Stimulated activated CD8-positive, alpha-beta memory T cell treated with anti-CD3 and anti-CD28 coated beads, Interleukin-12 subunit alpha, Interleukin-12 subunit beta, amount 100 ng/mL, for 4 hours (primary cell): ENCODE results near the gene FAM24A.
"Not testable (repeated sequence)": the region's sequence is repeated elsewhere in the genome, so short reads cannot be mapped to it uniquely, and the experiment has no call there.

Experiments
- DNase-seq: peaks from one replicate; pipeline ENCODE4 v3.0.0-alpha.2; 2020; ENCODE audit warnings: low read depth

Gene FAM24A, protein sequence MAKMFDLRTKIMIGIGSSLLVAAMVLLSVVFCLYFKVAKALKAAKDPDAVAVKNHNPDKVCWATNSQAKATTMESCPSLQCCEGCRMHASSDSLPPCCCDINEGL

DNA sequence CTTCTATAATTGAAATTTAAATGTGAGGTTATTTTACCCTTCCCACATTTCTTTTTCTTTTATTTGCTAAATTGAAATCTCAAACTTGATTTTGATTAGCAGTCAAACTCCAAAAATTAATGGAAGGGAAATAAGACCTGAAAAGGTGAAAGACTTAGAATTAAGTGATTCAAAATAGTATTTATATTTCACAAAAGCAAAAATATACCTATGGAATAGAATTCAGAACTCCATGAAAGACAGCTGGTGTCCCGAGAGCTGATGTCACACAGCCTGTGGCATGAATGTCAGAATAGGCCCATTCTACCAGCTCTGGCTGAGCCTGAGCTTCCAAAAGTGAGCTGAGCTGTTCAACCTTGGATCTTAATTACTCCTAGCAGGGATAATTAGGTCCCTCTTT lies at the start of gene FAM24A:
TSS of gene FAM24A (plus strand) at position 301 of the 400 bp plus-strand sequence. CDS start 1,025 bp downstream, outside the sequence.
- DNase-seq, result no peak

DNA sequence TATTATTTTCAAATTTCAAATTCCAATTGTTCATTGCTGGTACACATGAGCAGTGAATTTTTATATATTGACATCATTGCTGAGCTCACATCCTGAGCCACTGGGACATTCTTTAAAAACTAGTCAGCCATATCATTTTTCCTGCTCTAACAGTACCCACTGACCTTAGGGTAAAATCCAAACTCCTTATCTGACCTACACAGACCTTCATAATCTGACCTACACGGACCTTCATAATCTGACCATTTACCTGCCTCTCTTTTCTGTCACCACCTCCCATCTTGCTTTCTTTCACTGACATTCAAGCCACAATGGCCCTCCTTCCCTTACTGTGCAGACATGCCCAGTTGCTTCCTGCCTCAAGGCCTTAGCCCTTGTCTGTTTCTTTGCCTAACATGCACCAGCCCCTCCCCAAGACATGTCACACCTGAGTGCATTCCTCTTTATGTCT lies 48.7 kb upstream of the FAM24A start:
- no peak for DNase-seq

DNA sequence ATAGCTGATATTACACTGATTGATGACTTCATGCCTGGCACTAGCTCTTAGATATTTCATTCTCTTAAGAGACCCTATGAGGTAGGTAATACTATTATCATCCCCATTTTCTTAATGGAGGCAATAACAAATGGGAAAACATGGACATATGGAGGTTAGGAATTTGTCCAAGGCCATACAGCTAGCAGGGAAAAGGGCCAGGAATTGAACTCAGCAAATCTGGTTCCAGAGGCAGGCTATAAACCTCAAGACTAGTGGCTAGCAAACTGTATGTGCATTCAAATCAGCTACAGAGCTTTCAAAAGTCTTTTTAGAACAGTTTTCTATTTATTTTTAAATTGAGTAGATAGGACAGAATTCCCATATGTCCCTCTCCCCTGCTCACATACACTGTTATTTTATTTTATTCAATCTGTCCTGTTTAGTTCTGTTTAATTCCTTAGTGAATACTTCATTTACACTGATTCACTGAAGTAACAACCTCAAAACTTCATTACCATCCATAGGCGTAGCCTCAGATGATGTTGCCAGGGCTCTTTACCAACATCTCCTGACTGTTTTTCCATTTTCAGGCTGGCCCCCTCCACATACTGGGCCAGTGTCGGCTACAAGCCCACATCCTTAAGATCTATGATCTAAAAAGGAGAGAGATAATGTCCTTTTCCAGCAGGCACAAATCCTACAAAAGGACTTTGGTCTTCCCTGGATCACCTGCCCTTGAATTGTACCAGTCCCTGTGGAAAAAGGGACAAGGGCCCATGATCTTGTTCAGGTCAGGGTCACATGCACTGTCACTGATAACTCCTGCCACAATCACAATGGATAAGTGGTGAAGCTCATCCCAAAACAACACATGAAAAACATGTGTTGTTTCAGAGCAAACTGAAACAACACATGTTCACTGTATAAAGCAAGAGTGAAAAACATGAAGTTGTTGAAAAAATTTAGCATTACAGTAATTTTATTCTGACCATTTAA lies 46.9 kb upstream of the FAM24A start:
- DNase-seq, result no peak

DNA sequence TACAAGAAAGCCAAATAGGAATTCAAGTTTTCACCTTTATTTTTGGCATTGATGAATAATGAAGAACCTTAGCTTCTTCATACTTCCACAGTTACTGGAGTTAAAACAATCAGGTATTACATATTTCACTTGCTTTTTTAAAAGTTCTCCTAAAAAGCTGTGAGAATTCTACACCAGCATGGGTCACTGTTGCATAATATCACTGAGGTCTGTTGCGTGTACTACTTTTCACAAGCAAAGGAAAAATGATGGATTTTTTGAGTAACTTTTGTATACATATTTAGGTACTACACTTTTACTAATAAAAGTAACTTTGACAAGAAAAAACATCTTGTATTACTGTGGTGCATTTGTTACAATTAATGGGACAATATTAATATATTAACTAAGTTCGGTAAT lies 46.2 kb upstream of the FAM24A start:
- DNase-seq, result no peak

DNA sequence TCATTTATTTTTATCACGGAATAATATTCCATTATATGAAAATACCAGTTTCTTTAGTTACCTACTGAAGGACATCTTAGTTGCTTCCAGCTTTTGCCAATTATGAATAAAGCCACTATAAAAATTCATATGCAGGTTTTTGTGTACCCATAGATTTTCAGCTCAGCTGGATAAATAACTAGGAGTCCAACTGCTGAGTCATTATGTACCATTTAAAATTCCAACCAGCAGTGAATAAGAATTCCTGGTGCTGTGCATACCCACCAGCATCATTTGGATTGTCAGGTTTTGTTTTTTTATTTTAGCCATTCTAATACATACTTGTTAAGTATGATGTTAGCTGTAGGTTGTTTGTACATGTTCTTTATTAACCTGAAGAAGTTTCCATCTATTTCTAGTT lies 45.5 kb upstream of the FAM24A start:
- no peak for DNase-seq

DNA sequence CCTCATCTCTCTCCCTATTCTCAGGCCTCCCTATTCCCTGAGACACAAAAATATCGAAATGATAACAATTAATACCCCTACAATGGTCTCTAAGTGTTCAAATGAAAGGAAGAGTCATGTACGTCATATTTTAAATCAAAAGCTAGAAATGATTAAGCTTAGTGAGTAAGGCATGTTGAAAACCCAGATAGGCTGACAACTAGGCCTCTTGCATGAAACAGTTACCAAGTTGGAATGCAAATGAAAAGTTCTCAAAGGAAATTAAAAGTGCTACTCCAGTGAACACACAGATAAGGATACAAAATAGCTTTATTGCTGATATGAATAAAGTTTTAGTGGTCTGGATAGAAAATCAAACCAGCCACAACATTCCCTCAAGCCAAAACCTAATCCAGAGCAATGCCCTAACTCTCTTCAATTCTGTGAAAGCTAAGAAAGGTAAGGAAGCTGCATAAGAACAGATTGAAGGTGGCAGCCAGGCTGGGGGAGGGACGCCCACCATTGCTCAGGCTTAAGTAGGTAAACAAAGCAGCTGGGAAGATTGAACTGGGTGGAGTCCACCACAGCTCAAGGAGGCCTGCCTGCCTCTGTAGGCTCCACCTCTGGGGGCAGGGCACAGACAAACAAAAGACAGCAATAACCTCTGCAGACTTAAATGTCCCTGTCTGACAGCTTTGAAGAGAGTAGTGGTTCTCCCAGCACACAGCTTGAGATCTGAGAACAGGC lies 43.5 kb upstream of the FAM24A start:
- not testable (repeated sequence) for DNase-seq

DNA sequence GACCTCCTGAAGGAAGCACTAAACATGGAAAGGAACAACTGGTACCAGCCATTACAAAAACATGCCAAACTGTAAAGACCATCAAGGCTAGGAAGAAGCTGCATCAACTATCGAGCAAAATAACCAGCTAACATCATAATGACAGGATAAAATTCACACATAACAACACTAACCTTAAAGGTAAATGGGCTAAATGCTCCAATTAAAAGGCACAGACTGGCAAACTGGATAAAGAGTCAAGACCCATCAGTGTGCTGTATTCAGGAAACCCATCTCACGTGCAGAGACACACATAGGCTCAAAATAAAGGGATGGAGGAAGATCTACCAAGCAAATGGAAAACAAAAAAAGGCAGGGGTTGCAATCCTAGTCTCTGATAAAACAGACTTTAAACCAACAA lies 41.6 kb upstream of the FAM24A start:
- DNase-seq, result not testable (repeated sequence)

DNA sequence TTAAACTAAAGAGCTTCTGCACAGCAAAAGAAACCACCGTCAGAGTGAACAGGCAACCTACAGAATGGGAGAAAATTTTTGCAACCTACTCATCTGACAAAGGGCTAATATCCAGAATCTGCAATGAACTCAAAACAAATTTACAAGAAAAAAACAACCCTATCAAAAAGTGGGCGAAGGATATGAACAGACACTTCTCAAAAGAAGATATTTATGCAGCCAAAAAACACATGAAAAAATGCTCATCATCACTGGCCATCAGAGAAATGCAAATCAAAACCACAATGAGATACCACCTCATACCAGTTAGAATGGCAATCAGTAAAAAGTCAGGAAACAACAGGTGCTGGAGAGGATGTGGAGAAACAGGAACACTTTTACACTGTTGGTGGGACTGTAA lies 38.5 kb upstream of the FAM24A start:
- not testable (repeated sequence) for DNase-seq

DNA sequence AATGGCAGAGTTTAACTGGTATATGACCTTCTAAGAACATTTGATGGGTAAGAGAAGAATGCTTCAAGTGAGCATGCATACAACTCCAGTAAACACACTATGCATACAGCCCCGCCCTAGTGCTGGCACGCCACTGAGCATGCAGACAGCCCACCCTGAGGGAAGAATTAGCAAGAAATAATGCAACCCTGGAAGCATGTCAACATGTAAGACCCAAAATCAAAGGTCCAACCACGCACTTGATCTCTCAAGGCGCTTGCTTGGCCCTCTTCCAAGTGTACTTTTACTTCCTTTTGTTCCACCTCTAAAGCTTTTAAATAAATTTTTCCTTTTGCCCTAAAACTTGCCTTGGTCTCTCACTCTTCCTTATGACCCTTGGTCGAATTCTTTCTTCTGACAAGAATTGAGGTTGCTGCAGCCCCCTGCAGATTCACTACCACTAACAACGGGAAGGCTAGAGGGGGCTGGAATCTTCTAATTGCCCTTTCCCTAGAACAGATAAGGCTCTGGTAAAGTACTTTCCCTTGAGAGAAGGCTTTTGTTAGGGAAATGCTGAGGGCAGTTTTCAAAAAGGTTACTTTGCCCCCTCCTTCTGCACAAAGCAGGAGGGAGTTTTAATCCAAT lies 34.5 kb upstream of the FAM24A start:
- no peak for DNase-seq

DNA sequence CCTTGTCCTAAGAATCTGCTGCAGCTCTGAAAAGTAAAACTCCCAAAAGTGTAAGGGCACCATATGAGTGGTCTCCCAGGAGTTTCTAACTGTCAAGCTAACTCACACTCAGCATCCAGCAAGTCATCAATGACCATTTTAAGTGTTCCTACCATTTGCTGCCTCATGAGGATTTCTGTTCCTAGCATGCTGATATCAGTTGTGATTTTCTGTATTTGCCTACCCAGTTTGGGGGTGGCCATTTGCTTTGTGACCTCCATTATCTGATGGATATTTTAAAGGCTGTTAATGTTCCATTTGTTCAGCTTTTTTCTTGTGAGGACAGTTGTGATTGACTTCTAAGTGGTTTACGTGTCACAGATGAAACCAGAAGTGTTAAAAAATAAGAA lies 33.9 kb upstream of the FAM24A start:
- no peak for DNase-seq

DNA sequence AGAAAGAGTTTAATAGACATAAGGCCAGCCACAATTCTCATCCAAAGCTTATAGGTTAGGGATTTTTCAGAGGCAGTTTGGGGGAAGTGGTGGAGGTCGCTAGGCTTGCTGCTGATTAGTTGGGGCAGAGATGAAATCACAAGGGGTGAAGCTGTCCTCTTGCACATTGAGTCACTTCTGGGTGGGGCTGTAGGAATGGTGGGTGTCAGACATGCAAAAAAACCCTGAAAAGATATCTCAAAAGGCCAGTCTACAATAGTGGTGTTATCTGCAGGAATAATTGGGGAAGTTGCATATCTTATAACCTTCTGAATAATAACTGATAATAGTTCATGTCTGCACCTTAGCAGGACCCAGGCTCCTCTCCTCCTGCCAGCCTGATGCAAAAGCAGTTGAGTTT lies 33.1 kb upstream of the FAM24A start:
- no peak for DNase-seq

DNA sequence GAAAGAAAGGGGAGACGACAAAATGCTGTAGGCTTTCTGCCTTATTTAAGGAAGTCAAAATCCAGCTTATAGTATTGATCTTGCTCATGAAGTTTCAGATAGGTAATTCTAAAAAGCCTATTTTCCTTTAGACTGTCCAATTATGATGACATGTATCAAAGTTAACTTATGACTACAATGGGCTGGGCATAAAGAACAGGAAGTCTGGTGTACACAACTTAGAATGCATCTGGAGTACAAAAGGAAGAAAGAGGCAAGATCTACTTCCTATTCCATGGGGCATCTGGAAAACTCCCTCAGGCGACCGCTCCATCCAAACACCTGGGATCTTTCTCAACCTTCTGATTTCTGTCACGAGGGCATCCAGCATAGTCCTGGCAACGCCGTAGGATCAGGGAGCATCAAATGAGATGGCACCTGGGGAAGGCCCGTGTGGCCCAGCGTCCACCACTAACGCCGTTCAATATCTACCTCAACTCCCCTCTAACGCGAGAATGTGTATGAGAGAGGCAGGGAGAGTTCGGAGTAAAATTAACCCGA lies 31.5 kb upstream of the FAM24A start:
- DNase-seq, result no peak

DNA sequence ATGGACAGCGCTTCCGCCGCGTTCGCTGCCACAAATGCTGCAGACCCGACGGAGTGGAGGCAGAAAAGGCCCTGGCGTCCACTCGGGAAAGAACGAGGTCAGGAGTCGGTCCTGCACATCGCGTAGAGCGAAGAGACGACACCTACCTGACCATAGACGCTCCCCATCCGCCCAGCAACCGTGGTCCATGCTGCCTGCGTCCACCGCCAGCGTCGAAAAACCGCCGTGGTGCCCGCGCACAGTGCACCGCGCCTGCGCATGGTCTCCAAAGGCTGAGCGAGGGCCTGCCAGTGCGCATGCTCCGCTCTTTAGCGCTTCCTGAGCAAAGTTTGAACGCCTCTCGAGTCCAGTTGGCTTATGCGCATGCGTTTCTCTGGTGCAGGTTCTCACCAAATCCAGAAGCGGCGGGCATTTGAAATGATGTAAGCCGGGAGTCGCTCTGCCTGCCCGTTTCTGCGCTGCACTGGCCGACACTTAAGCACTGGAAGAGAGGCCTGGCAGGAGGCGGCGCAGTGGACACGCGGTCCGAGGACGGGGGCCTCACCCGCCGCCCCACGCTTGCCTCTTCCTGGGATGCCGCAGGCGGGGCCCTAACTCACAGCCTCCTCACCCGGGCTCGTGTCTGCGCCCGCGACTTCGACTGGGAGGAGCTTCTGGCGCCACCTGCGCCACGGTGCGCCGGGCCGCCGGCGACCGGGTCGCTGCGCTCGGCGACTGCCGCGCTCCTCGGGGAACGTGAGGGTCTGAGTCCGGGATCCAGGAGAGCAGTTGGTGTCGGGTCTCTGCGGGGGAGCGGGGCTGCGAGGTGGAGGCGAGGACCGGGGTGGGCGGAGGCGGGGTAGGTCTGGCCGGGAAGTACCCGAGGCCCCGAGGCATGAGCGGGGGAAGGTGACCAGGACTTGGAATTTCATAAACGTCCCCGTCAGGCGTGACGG lies 30.8 kb upstream of the FAM24A start, which contains the start of gene FAM24B:
TSS of gene FAM24B (minus strand) at position 243 of the 935 bp plus-strand sequence. CDS start 29,066 bp downstream, outside the sequence.
- peak; percentile 88 for DNase-seq

DNA sequence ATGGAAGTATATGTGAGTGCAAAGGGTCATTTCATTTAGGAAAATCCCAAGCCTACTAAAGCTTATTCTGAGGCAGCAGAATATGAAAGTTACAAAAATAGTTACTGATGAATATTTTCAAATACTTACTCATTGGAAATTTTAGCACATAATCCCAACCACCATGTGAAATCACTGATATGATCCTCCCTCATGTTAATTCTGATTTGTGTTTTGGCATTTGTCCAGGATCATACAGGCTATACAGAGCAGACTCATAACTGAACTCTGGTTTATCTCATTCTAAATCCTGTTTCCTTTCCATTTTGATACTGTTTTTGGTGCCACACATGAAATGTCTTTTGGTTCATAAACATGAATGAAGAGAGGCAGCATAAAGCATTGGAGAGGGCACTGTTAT lies 27.6 kb upstream of the FAM24A start:
- DNase-seq, result no peak

DNA sequence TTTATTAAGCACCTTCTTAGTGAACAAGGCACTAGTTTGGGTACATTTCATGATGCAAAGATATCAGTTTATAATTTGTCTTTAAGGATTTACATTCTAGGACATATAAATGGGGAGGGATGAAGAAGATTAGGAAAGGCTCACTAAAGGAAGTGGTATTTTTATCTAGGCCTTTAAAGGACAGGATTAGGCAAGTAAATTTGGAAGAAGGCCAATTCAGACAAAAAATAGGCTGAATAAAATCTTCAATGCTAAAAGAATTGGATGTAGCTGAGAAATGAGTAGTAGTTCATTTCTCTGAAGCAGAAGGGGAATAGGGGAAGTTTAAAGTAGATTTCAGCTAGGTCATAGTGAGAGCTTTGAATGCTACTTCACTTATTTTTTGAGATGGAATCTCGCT lies 26.2 kb upstream of the FAM24A start:
- DNase-seq, result no peak

DNA sequence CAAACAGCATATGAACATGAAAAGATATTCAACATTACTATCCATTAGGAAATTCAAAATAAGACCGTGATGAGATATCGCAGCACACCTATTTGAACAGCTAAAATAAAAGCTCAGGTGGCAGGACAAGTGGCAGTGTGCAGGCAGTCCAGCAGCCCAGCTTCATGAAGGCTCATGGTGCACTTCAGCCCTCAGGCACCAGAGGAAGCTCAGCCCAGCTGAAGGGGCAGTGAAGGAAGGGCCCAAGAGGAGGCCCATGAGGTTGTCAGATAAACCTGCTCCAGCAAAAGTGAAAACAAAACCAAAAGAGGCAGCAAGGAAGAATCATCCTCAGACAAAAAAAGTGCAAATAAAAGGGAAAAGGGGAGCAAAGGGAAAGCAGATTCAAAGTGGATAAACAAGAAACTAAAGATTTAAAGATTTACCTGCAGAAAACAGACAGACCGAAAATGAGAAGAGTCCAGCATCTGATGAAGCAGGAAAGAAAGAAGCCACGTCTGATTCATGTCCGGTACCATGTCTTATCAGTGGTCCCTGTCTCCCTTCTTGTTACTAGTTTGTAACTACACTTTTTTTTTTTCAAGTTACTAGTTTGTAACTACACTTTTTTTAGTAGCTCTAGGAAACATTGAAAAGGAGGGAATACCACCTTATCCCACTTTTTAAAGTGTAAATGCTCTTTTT lies 16.0 kb upstream of the FAM24A start:
- DNase-seq, result no peak

DNA sequence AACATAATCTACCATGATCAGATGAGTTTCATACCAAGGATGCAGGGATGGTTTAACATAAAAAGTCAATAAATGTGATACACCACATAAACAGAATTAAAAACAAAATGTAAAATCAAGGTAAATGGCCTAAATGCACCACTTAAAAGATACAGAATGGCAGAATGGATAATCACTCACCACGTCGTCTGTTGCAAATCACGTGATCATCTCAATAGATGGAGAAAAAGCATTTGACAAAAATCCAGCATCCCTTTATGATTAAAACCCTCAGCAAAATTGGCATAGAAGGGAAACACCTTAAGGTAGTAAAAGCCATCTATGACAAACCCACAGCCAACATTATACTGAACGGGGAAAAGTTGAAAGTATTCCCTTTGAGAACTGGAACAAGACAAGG lies 6.5 kb upstream of the FAM24A start:
- DNase-seq, result not testable (repeated sequence)

DNA sequence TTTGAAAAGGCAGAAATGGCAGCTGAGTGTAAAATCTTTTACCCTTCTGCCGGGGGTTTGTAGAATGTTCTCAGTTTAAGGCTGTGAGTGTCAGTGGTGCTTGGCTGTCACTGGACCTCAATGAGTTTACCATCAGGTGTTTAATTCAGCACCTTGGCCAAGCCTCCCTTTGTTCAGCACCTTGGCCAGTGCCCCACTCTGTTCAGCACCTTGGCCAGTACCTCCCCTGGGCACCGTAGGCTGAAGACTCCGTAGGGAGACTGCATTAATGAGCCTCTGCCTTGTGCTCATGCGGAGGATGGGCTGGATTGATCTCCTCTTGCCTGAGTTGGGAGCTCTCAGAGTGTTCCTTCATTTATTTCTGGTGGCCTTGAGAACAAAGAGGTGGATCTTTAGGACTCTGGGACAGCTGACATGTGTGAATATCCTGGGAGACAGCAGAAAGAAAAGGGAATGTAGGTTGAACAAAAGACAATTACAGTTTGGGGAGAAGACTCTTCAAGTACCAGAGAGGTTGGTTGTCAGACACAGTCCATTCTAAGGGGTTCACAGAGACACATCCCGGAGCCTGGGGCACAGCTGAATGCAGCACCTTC lies 1.6 kb downstream of the FAM24A start:
- DNase-seq, result peak; percentile 7

DNA sequence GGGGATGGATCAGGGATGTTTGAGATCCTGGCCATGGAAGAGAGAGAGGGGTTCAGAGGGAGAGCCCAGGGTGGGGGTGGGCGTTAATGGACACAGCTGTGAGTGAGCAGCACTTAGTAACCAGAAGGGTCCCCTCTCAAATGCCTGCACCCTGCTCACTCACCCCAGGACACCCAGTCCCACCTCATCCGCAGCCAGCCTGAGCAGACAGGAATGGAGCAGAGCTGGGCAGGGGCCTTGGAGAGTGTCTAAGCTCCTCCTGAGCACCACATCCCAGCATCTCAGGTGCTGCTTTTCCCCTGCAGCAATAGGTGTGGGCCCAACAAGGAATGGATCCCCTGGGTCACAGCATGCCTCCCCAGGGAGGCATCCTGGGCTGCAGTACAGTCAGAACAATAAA lies 5.3 kb downstream of the FAM24A start:
- no peak for DNase-seq

DNA sequence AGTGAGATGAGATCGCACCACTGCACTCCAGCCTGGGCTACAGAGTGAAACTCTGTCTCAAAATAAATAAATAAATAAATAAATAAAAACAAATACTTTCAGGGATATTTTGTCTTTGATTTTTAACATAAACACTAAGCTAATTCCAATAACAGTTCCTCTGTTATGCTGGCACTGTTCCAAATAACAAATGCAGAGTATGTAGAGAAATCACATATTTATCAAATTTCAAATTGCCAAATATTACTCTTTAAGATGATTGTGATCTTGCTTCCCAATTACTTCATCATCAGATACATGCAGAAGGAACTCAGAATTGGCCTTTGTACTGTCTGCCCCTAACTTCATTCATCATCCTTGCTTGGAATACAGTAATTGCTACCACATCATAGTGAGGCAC lies 19.7 kb downstream of the FAM24A start:
- DNase-seq, result no peak
